ENCODE results near the gene GPX6.
"Not testable (repeated sequence)": the region's sequence is repeated elsewhere in the genome, so short reads cannot be mapped to it uniquely, and the experiment has no call there.

GPX6 gene, protein sequence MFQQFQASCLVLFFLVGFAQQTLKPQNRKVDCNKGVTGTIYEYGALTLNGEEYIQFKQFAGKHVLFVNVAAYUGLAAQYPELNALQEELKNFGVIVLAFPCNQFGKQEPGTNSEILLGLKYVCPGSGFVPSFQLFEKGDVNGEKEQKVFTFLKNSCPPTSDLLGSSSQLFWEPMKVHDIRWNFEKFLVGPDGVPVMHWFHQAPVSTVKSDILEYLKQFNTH
- total RNA-seq = 0 to 0.09 (median 0) reads per million in 3 donors

DNA sequence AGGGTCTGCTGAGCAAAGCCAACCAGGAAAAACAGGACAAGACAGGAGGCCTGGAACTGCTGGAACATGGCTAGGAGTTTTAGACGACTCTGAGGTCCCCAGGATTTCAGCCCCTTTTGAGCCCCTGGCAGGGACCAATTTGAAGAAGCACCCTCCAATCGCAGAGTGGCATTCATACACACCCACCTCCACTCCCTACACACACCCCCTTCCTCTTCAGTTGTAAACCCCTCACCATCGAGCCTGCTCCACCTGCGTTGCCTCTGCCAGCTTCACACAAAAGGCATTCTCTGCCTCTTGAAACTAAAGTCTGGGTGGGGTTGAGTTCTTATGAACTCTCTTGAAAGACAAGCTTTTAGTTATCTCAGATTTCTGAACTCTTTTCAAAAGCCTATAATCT, at the start of gene GPX6:
TSS of gene GPX6 (minus strand) at position 118 of the 400 bp plus-strand sequence. CDS start at position 68, 50 bp downstream.
- Histone ChIP-seq H3K9me3 (ENCODE audit: control insufficient read depth, low read length) (no peaks in the 10 kb centered on the region), H3K36me3 (ENCODE audit: control insufficient read depth, insufficient read depth, low read length) (no peaks in the 10 kb centered on the region), H3K4me3 (ENCODE audit: insufficient read depth, low read depth, low read length, poor library complexity, severe bottlenecking) (no peak within 1 kb of the TSS), H3K27ac (ENCODE audit: insufficient read depth, low read length, poor library complexity, severe bottlenecking) (no peak within 1 kb of the TSS), H3K4me1 (ENCODE audit: control insufficient read depth, insufficient read depth, low read length, poor library complexity, severe bottlenecking) (no peaks in the 10 kb centered on the region), H3K27me3 (replicated peaks; ENCODE audit: control insufficient read depth, insufficient read depth, low read length, poor library complexity, severe bottlenecking) (no peaks in the 10 kb centered on the region)
- DNase-seq = no peak

DNA sequence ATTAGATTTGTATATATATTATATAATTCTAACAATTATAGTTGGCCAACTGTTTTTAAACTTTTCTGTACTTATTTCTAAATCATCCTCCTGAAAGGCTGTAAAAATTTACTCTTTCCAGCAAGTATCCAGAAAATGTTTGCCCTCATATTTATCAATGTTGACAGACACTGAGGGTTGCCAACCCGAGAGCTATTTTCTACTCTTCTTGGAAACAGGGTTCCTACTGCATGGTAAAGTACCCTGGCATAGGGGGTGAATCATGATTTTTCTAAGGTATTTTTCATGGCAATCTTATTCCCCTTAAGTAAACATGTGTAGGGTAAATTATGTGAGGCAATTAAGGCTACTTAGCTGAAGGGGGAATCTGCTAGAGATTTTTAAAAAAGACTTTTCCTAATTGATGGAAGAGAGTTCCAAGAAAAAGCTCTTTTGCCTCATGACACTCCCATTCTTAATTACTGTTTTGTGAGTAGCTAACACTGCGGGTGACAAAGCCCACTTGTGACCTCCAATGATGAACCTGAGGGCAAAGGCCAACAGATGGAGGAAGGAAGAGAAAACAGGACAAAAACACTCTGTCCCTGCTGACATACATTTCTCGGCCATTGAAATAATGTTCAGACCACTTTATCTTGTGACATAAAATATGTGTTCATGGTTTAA, 48.0 kb upstream of the GPX6 start:
- DNase-seq = no peak
- peaks cover 9% of the 10 kb centered on the region for H3K27me3 ChIP-seq (replicated peaks; ENCODE audit: control insufficient read depth, insufficient read depth, low read length, poor library complexity, severe bottlenecking)

DNA sequence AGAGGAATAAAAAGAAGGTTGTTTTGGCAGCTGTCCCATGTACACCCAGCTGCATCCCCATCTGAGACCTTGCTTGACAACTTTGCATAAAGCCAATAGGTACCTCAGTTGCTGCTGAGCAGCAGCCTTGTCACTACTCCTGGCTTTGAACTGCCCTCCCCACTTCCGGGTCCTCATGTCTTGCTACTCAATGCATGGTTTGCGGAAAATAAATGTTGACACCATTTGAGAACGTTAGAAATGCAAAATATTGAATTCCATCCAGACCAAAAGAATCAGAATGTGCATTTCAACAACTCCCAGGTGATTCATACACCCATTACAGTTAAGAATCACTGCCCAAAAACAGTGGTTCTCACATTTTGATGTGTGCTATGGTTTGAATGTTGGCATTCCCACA, 43.0 kb upstream of the GPX6 start:
- Histone ChIP-seq H3K36me3 (ENCODE audit: control insufficient read depth, insufficient read depth, low read length) (no peaks in the 10 kb centered on the region), H3K27ac (ENCODE audit: insufficient read depth, low read length, poor library complexity, severe bottlenecking) (no peak overlapping the region), H3K4me1 (ENCODE audit: control insufficient read depth, insufficient read depth, low read length, poor library complexity, severe bottlenecking) (no peaks in the 10 kb centered on the region), H3K27me3 (replicated peaks; ENCODE audit: control insufficient read depth, insufficient read depth, low read length, poor library complexity, severe bottlenecking) (peaks cover 2% of the 10 kb centered on the region), H3K4me3 (ENCODE audit: insufficient read depth, low read depth, low read length, poor library complexity, severe bottlenecking) (no peak overlapping the region), H3K9me3 (ENCODE audit: control insufficient read depth, low read length) (no peaks in the 10 kb centered on the region)
- no peak for DNase-seq

More for the DNA sequence above, 48.0 kb upstream of the GPX6 start:
- H3K27ac ChIP-seq (ENCODE audit: insufficient read depth, low read length, poor library complexity, severe bottlenecking) = no peak overlapping the region
- no peaks in the 10 kb centered on the region for H3K9me3 ChIP-seq (ENCODE audit: control insufficient read depth, low read length)
- H3K4me3 ChIP-seq (ENCODE audit: insufficient read depth, low read depth, low read length, poor library complexity, severe bottlenecking) = no peak overlapping the region
- no peaks in the 10 kb centered on the region for H3K4me1 ChIP-seq (ENCODE audit: control insufficient read depth, insufficient read depth, low read length, poor library complexity, severe bottlenecking)
- no peaks in the 10 kb centered on the region for H3K36me3 ChIP-seq (ENCODE audit: control insufficient read depth, insufficient read depth, low read length)

GRCh38 chr6:28555136-28555535, 39.5 kb upstream of the GPX6 start:
- H3K27me3 ChIP-seq (replicated peaks; ENCODE audit: control insufficient read depth, insufficient read depth, low read length, poor library complexity, severe bottlenecking) = peaks cover 8% of the 10 kb centered on the region
- no peak overlapping the region for H3K4me3 ChIP-seq (ENCODE audit: insufficient read depth, low read depth, low read length, poor library complexity, severe bottlenecking)
- H3K9me3 ChIP-seq (ENCODE audit: control insufficient read depth, low read length) = no peaks in the 10 kb centered on the region
- DNase-seq = no peak
- no peaks in the 10 kb centered on the region for H3K4me1 ChIP-seq (ENCODE audit: control insufficient read depth, insufficient read depth, low read length, poor library complexity, severe bottlenecking)
- H3K36me3 ChIP-seq (ENCODE audit: control insufficient read depth, insufficient read depth, low read length) = no peaks in the 10 kb centered on the region
- H3K27ac ChIP-seq (ENCODE audit: insufficient read depth, low read length, poor library complexity, severe bottlenecking) = no peak overlapping the region

DNA sequence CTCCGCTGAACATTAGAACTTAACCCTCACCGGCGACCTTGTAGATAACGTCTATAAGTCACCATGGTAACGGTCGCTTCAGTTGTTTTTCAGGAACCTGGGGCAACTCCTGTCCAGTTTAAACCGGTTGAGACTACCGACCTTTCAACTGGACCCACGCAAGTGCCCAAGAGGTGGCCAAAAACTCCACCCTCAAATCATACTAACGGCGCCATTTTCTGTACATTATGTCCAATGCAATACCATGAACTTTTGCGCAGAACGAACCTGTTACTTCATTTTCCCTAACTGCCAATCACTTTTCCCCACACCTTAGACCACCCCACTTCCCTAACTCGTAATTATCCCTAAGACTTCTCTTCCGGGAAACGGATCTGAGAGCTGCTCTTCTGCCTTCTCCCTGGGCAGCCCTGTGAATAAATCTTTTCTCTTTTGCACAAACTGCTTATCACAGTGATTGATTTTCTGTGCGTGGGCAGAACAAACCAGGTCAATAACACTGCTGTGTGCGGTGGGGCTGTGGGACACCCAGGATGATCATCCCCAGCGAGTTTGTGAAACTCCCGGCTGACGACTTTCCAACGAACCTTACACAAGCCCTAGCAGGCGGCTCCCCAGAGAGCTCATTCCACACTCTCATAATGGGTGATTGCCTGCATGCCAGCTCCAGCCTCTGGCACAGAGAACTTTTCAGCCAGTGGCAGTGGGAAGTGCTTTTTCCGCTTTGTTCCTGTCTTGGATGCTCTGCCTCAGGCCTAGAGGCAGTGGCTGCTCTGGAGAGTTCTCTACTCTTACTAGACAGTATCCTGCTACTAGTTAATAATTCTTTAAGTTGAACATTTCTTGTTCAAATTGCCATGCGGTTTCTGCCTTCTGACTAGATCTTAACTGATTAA, 38.6 kb upstream of the GPX6 start:
- no peaks in the 10 kb centered on the region for H3K9me3 ChIP-seq (ENCODE audit: control insufficient read depth, low read length)
- H3K27me3 ChIP-seq (replicated peaks; ENCODE audit: control insufficient read depth, insufficient read depth, low read length, poor library complexity, severe bottlenecking) = peaks cover 8% of the 10 kb centered on the region
- DNase-seq = no peak
- H3K4me3 ChIP-seq (ENCODE audit: insufficient read depth, low read depth, low read length, poor library complexity, severe bottlenecking) = no peak overlapping the region
- no peaks in the 10 kb centered on the region for H3K4me1 ChIP-seq (ENCODE audit: control insufficient read depth, insufficient read depth, low read length, poor library complexity, severe bottlenecking)
- H3K27ac ChIP-seq (ENCODE audit: insufficient read depth, low read length, poor library complexity, severe bottlenecking) = no peak overlapping the region
- H3K36me3 ChIP-seq (ENCODE audit: control insufficient read depth, insufficient read depth, low read length) = no peaks in the 10 kb centered on the region

DNA sequence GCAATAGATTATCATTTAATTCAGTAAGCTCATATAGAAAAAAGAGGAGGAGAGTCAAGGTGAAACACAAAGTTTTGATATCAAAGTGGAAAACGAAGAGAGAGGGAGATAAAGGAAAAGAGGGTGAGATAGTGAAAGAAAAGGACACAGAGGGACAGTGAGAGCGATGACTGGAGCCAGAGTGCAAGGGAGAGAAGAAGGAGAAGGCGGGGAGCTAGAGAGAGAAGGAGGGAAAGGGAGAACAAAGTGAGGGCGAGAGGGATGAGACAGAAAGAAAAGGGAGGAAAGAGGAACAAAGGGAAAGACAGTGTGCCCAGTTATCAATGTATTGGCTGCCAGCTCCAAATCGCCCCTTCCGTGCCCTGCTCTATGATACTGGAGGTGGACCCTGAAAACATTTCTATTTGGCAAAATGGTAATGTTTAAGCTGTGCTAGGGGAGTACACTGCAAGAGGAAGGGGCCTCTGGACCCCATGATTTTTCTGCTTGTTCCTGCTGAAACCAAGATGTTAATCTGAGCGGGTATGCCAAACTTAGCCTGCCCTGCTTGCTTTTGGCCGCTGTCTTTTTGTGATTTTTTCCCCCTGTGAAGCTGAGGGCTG, 37.9 kb upstream of the GPX6 start:
- Histone ChIP-seq H3K27me3 (replicated peaks; ENCODE audit: control insufficient read depth, insufficient read depth, low read length, poor library complexity, severe bottlenecking) (peaks cover 8% of the 10 kb centered on the region), H3K27ac (ENCODE audit: insufficient read depth, low read length, poor library complexity, severe bottlenecking) (no peak overlapping the region), H3K9me3 (ENCODE audit: control insufficient read depth, low read length) (no peaks in the 10 kb centered on the region), H3K4me1 (ENCODE audit: control insufficient read depth, insufficient read depth, low read length, poor library complexity, severe bottlenecking) (no peaks in the 10 kb centered on the region), H3K4me3 (ENCODE audit: insufficient read depth, low read depth, low read length, poor library complexity, severe bottlenecking) (no peak overlapping the region), H3K36me3 (ENCODE audit: control insufficient read depth, insufficient read depth, low read length) (no peaks in the 10 kb centered on the region)
- DNase-seq = no peak

- Histone ChIP-seq H3K4me1 (ENCODE audit: control insufficient read depth, insufficient read depth, low read length, poor library complexity, severe bottlenecking) (no peaks in the 10 kb centered on the region), H3K27me3 (replicated peaks; ENCODE audit: control insufficient read depth, insufficient read depth, low read length, poor library complexity, severe bottlenecking) (peaks cover 7% of the 10 kb centered on the region), H3K27ac (ENCODE audit: insufficient read depth, low read length, poor library complexity, severe bottlenecking) (no peak overlapping the region), H3K4me3 (ENCODE audit: insufficient read depth, low read depth, low read length, poor library complexity, severe bottlenecking) (no peak overlapping the region), H3K36me3 (ENCODE audit: control insufficient read depth, insufficient read depth, low read length) (no peaks in the 10 kb centered on the region), H3K9me3 (ENCODE audit: control insufficient read depth, low read length) (no peaks in the 10 kb centered on the region)
- DNase-seq = no peak
Measured at GRCh38 chr6:28551891-28552666, 36.5 kb upstream of the GPX6 start.

DNA sequence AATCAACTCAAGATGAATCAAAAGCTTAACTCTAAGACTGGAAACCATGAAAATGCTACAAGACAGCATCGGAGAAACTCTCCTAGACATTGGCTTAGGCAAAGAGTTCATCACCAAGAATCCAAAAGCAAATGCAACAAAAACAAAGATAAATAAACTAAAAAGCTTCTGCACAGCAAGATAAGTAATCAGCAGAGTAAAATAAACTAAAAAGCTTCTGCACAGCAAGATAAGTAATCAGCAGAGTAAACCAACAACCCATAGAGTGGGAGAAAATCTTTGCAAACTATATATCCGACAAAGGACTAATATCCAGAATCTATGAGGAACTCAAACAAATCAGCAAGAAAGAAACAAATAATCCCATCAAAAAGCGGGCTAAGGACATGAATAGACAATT, 31.4 kb upstream of the GPX6 start:
- not testable (repeated sequence) for H3K36me3 ChIP-seq (ENCODE audit: control insufficient read depth, insufficient read depth, low read length); H3K27ac ChIP-seq (ENCODE audit: insufficient read depth, low read length, poor library complexity, severe bottlenecking); DNase-seq; H3K27me3 ChIP-seq (replicated peaks; ENCODE audit: control insufficient read depth, insufficient read depth, low read length, poor library complexity, severe bottlenecking); H3K4me1 ChIP-seq (ENCODE audit: control insufficient read depth, insufficient read depth, low read length, poor library complexity, severe bottlenecking); H3K9me3 ChIP-seq (ENCODE audit: control insufficient read depth, low read length); H3K4me3 ChIP-seq (ENCODE audit: insufficient read depth, low read depth, low read length, poor library complexity, severe bottlenecking)

DNA sequence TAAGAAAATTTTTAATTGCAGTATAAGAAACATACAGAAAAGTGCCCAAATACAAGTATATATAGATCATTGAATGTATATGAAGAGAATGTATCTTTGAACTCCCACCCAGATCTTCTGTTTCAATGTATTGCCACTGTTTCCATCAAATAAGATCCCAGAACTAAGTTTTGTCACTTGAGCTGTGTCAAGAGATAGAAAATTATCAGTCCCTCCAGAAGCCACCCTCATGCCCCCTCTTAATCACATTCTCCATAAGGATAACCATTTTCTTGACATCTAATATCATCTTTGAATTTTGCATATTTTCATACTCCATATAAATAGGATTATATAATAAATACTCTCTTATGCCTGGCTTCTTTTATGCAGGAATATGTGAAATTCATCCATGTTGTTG, 30.4 kb upstream of the GPX6 start:
- Histone ChIP-seq H3K9me3 (ENCODE audit: control insufficient read depth, low read length) (no peaks in the 10 kb centered on the region), H3K27me3 (replicated peaks; ENCODE audit: control insufficient read depth, insufficient read depth, low read length, poor library complexity, severe bottlenecking) (peaks cover 5% of the 10 kb centered on the region), H3K36me3 (ENCODE audit: control insufficient read depth, insufficient read depth, low read length) (no peaks in the 10 kb centered on the region), H3K4me1 (ENCODE audit: control insufficient read depth, insufficient read depth, low read length, poor library complexity, severe bottlenecking) (peaks cover 9% of the 10 kb centered on the region), H3K4me3 (ENCODE audit: insufficient read depth, low read depth, low read length, poor library complexity, severe bottlenecking) (no peak overlapping the region), H3K27ac (ENCODE audit: insufficient read depth, low read length, poor library complexity, severe bottlenecking) (no peak overlapping the region)
- DNase-seq = no peak

Measured in effector memory CD4-positive, alpha-beta T cell (primary cell).